CD14-positive monocyte (primary cell): ENCODE measurements around the gene KLK7. TPM values are rescaled to one million over a fixed set of nuclear protein-coding genes. Genes with fewer than 3 reads are reported as not detected.

Experiments
- DNase-seq, 3 donors: peaks; one replicate each; pipeline ENCODE4 v3.0.0-alpha.2; 2011 to 2022
- H2AFZ ChIP-seq: 2 replicates; pipeline ENCODE4 v1.6.0; 2012; ENCODE audit warnings: mild to moderate bottlenecking, low read depth, low read length, inconsistent platforms; ENCODE audit not compliant: insufficient read depth, poor library complexity, severe bottlenecking
- H3K27ac ChIP-seq, 2 donors: 1 replicate in 1 of 2; 2 replicates in 1 of 2; pipeline ENCODE4 v1.5.1; 2012 to 2013; ENCODE audit warnings: low read length in 2 of 2, control low read depth in 1 of 2, inconsistent platforms in 1 of 2, low read depth in 1 of 2, mild to moderate bottlenecking in 1 of 2
- H3K27me3 ChIP-seq, 2 donors: one replicate each; pipeline versions ENCODE4 v1.6.0 to v1.6.1; 2011 to 2013; ENCODE audit warnings: low read length in 2 of 2; ENCODE audit not compliant: control insufficient read depth in 2 of 2, insufficient read depth in 2 of 2
- H3K36me3 ChIP-seq, 2 donors: replicated peaks in 1 of 2; 1 replicate in 1 of 2; 2 replicates in 1 of 2; pipeline versions ENCODE4 v1.5.1 to v1.6.1; 2012 to 2013; ENCODE audit warnings: low read length in 2 of 2, control low read depth in 1 of 2, inconsistent platforms in 1 of 2, mild to moderate bottlenecking in 1 of 2; ENCODE audit not compliant: insufficient read depth in 2 of 2, control insufficient read depth in 1 of 2
- H3K4me1 ChIP-seq, 2 donors: 1 replicate in 1 of 2; 2 replicates in 1 of 2; pipeline versions ENCODE4 v1.5.1 to v1.6.1; 2012 to 2013; ENCODE audit warnings: low read length in 2 of 2, control low read depth in 1 of 2, inconsistent platforms in 1 of 2, mild to moderate bottlenecking in 1 of 2, moderate library complexity in 1 of 2; ENCODE audit not compliant: insufficient read depth in 2 of 2, control insufficient read depth in 1 of 2
- H3K4me2 ChIP-seq: replicated peaks from 2 replicates; pipeline ENCODE3; 2012; ENCODE audit warnings: low read length, moderate library complexity, mild to moderate bottlenecking; ENCODE audit not compliant: poor library complexity, severe bottlenecking; ENCODE audit errors: extremely low read depth
- H3K4me3 ChIP-seq, 3 experiments: fragments of 200-600 bp in 1 of 3; sonication (generic) in 1 of 3; replicated peaks in 1 of 3; 1 replicate in 2 of 3; 2 replicates in 1 of 3; pipeline ENCODE4 v1.5.1; 2011 to 2013; ENCODE audit warnings: low read length in 3 of 3, mild to moderate bottlenecking in 3 of 3, control low read depth in 2 of 3, low read depth in 2 of 3, inconsistent platforms in 1 of 3, moderate library complexity in 1 of 3
- H3K79me2 ChIP-seq: 2 replicates; pipeline ENCODE4 v1.6.0; 2012; ENCODE audit warnings: mild to moderate bottlenecking, control low read depth, inconsistent platforms, low read length, moderate library complexity; ENCODE audit not compliant: insufficient read depth
- H3K9ac ChIP-seq: 2 replicates; pipeline ENCODE4 v1.6.0; 2017; ENCODE audit warnings: low read length, mild to moderate bottlenecking; ENCODE audit not compliant: insufficient read depth, poor library complexity, severe bottlenecking
- H3K9me3 ChIP-seq, 2 donors: replicated peaks in 1 of 2; 1 replicate in 1 of 2; 2 replicates in 1 of 2; pipeline versions ENCODE4 v1.5.1 to v1.6.1; 2012 to 2013; ENCODE audit warnings: low read length in 2 of 2, control low read depth in 1 of 2; ENCODE audit not compliant: control insufficient read depth in 1 of 2, insufficient read depth in 1 of 2
- H4K20me1 ChIP-seq: 2 replicates; pipeline ENCODE4 v1.6.0; 2012; ENCODE audit warnings: mild to moderate bottlenecking, low read length, control low read depth, moderate library complexity; ENCODE audit not compliant: insufficient read depth
- H3K27ac Mint-ChIP-seq, 7 donors: one replicate each; pipeline ENCODE4 v1.8.0; 2020; ENCODE audit warnings: mild to moderate bottlenecking in 7 of 7, mixed read lengths in 7 of 7, moderate library complexity in 6 of 7, inconsistent platforms in 2 of 7
- H3K27me3 Mint-ChIP-seq, 3 donors: one replicate each; pipeline ENCODE4 v1.8.0; 2021 to 2022; ENCODE audit warnings: low read depth in 3 of 3, mild to moderate bottlenecking in 3 of 3, mixed read lengths in 3 of 3, moderate library complexity in 3 of 3, inconsistent platforms in 1 of 3
- H3K36me3 Mint-ChIP-seq, 2 donors: one replicate each; pipeline ENCODE4 v1.8.0; 2020; ENCODE audit warnings: mixed read lengths in 2 of 2, inconsistent platforms in 1 of 2, mild to moderate bottlenecking in 1 of 2
- H3K4me1 Mint-ChIP-seq: one replicate; pipeline ENCODE4 v1.8.0; 2020; ENCODE audit warnings: mild to moderate bottlenecking, mixed read lengths
- H3K4me3 Mint-ChIP-seq, 2 donors: one replicate each; pipeline ENCODE4 v1.8.0; 2020; ENCODE audit warnings: mild to moderate bottlenecking in 2 of 2, mixed read lengths in 2 of 2, moderate library complexity in 1 of 2
- H3K9me3 Mint-ChIP-seq, 7 donors: one replicate each; pipeline ENCODE4 v1.8.0; 2020 to 2022; ENCODE audit warnings: mixed read lengths in 7 of 7, mild to moderate bottlenecking in 6 of 7, moderate library complexity in 6 of 7, inconsistent platforms in 2 of 7
- WGBS: methylation state at CpG from one replicate; pipeline ENCODE4 v1.1.5; 2013; ENCODE audit warnings: missing lambda C conversion rate; ENCODE audit not compliant: insufficient coverage; 5-methylcytosine and 5-hydroxymethylcytosine counted together
- intact Hi-C, 2 donors: fragments of 100-400 bp; cut with micrococcal nuclease; formaldehyde crosslinking; loops; one replicate each; pipeline versions ENCODE4 v1.15.0 to v1.15.1; 2023
- polyA plus RNA-seq, 3 donors: library from polyadenylated mRNA; depleted of rRNA in 1 of 3; unstranded in 2 of 3; stranded (reverse) in 1 of 3; fragments of 300-500 nt in 2 of 3; fragments of >200 nt in 1 of 3; fragmentation: Illumina TruSeq in 2 of 3; gene quantifications; 1 replicate in 2 of 3; 2 replicates in 1 of 3; pipeline ENCODE4 v1.2.3, GENCODE V29; 2012 to 2021
- TF ChIP-seq, protein P1 (sequence below): fragments of 200-600 bp; IDR thresholded peaks from one replicate; pipeline ENCODE4 v1.8.0; 2022; ENCODE audit warnings: antibody characterized with exemption, mild to moderate bottlenecking

Gene KLK7
- polyA plus RNA-seq, 3 donors = not detected

DNA sequence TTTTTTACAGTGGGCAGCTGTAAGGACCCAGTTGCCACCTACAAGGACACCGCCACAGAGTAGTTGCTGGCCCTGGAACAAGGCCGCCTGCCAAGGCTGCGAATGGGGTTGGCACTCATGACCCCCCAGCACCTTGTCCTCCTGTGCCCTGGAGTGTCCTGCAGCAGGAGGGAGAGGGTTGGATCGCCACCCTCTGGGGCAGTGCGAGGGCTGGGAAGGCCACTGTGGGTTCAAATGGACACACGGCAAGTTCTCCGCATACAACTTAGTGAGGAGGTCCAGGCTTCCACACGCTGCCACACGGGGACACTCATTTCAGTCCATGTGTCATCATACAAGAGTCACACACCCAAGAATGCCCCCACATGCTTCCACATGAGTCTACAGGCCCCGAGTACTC, 16.7 kb upstream of the KLK7 start:
- Histone ChIP-seq H3K9me3 (peaks cover 5% of the 10 kb centered on the region in 2 donors), H3K27ac (no peak overlapping the region), H3K36me3 (no peaks in the 10 kb centered on the region), H4K20me1 (no peaks in the 10 kb centered on the region), H3K4me1 (no peaks in the 10 kb centered on the region), H3K79me2 (no peaks in the 10 kb centered on the region), H3K9ac (no peak overlapping the region), H3K4me2 (no peak overlapping the region), H3K4me3 (no peak overlapping the region), H2AFZ (no peak overlapping the region), H3K27me3 (peaks cover 0 to 5% of the 10 kb centered on the region in 2 donors)
- Mint-ChIP-seq H3K27ac (no peak overlapping the region), H3K4me1 (peaks cover 4% of the 10 kb centered on the region), H3K27me3 (peaks cover 12 to 48% (median 36%) of the 10 kb centered on the region in 3 donors), H3K4me3 (no peak overlapping the region), H3K36me3 (no peaks in the 10 kb centered on the region), H3K9me3 (peaks cover 4 to 13% (median 9%) of the 10 kb centered on the region in 7 donors)
- DNase-seq = no peak
- TF ChIP-seq, protein P1, sequence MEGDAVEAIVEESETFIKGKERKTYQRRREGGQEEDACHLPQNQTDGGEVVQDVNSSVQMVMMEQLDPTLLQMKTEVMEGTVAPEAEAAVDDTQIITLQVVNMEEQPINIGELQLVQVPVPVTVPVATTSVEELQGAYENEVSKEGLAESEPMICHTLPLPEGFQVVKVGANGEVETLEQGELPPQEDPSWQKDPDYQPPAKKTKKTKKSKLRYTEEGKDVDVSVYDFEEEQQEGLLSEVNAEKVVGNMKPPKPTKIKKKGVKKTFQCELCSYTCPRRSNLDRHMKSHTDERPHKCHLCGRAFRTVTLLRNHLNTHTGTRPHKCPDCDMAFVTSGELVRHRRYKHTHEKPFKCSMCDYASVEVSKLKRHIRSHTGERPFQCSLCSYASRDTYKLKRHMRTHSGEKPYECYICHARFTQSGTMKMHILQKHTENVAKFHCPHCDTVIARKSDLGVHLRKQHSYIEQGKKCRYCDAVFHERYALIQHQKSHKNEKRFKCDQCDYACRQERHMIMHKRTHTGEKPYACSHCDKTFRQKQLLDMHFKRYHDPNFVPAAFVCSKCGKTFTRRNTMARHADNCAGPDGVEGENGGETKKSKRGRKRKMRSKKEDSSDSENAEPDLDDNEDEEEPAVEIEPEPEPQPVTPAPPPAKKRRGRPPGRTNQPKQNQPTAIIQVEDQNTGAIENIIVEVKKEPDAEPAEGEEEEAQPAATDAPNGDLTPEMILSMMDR = no peak
- intact Hi-C loops = no loop called here
- WGBS = 92% methylated on average over 10 of the region's 10 CpGs

- no peak overlapping the region for H3K27ac Mint-ChIP-seq
- intact Hi-C loops = no loop called here
- peaks cover 0 to 5% of the 10 kb centered on the region in 2 donors for H3K27me3 ChIP-seq
Measured at GRCh38 chr19:50998686-50999085, 15.0 kb upstream of the KLK7 start.

More at GRCh38 chr19:50998686-50999085, 15.0 kb upstream of the KLK7 start:
- no peaks in the 10 kb centered on the region for H3K79me2 ChIP-seq
- no peaks in the 10 kb centered on the region for H3K36me3 Mint-ChIP-seq
- no peak overlapping the region for H3K4me3 Mint-ChIP-seq
- H4K20me1 ChIP-seq = no peaks in the 10 kb centered on the region
- 88% methylated on average over 4 of the region's 4 CpGs for WGBS
- no peak for DNase-seq
- H3K4me3 ChIP-seq = no peak overlapping the region
- peaks cover 10 to 45% (median 31%) of the 10 kb centered on the region in 3 donors for H3K27me3 Mint-ChIP-seq
- no peaks in the 10 kb centered on the region for H3K4me1 ChIP-seq
- H3K4me1 Mint-ChIP-seq = peaks cover 4% of the 10 kb centered on the region
- no peak overlapping the region for H3K27ac ChIP-seq
- H3K9me3 Mint-ChIP-seq = peaks cover 4 to 19% (median 13%) of the 10 kb centered on the region in 7 donors
- no peaks in the 10 kb centered on the region for H3K36me3 ChIP-seq
- H3K4me2 ChIP-seq = no peak overlapping the region
- H3K9ac ChIP-seq = no peak overlapping the region
- TF ChIP-seq, protein P1 = no peak
- H2AFZ ChIP-seq = no peak overlapping the region
- peaks cover 5 to 9% of the 10 kb centered on the region in 2 donors for H3K9me3 ChIP-seq
